RWPE2 (cell line): ENCODE measurements around the gene PCDH15.

Experiments used
- ATAC-seq: fragments of 200-7000 bp; cut with Tn5 transposase; 3 replicates; pipeline ENCODE4 v1.9.1; 2021; ENCODE audit warnings: low read depth
- DNase-seq: peaks from one replicate; pipeline ENCODE4 v3.0.0-alpha.2; 2020; ENCODE audit warnings: low spot score
- H3K27ac ChIP-seq: fragments of 450-650 bp; 2 replicates; pipeline ENCODE4 v1.5.1; 2017; ENCODE audit warnings: mild to moderate bottlenecking; ENCODE audit not compliant: poor library complexity, severe bottlenecking
- H3K27me3 ChIP-seq: fragments of 250-450 bp; sonication (Bioruptor Pico); 2 replicates; pipeline ENCODE4 v1.5.1; 2021; ENCODE audit warnings: mild to moderate bottlenecking, moderate library complexity; ENCODE audit not compliant: insufficient read depth, poor library complexity, severe bottlenecking
- H3K36me3 ChIP-seq: fragments of 250-450 bp; sonication (Bioruptor Pico); 2 replicates; pipeline ENCODE4 v1.5.1; 2020; ENCODE audit warnings: low read depth, mild to moderate bottlenecking, moderate library complexity
- H3K4me1 ChIP-seq: fragments of 250-450 bp; sonication (Bioruptor Pico); 2 replicates; pipeline ENCODE4 v1.5.1; 2021; ENCODE audit warnings: mild to moderate bottlenecking, moderate library complexity; ENCODE audit not compliant: insufficient read depth, poor library complexity, severe bottlenecking
- H3K4me3 ChIP-seq: fragments of 250-450 bp; sonication (Bioruptor Pico); 2 replicates; pipeline ENCODE4 v1.5.1; 2021; ENCODE audit warnings: mild to moderate bottlenecking, moderate library complexity; ENCODE audit not compliant: severe bottlenecking
- H3K9me3 ChIP-seq: fragments of 250-450 bp; sonication (Bioruptor Pico); 2 replicates; pipeline ENCODE4 v1.5.1; 2021; ENCODE audit warnings: mild to moderate bottlenecking, moderate library complexity; ENCODE audit not compliant: severe bottlenecking
- TF ChIP-seq, protein P1 (sequence below): fragments of 450-650 bp; IDR thresholded peaks from one replicate; pipeline ENCODE4 v1.5.1; 2017; ENCODE audit warnings: mild to moderate bottlenecking, moderate library complexity; ENCODE audit not compliant: poor library complexity, severe bottlenecking

Gene PCDH15

DNA sequence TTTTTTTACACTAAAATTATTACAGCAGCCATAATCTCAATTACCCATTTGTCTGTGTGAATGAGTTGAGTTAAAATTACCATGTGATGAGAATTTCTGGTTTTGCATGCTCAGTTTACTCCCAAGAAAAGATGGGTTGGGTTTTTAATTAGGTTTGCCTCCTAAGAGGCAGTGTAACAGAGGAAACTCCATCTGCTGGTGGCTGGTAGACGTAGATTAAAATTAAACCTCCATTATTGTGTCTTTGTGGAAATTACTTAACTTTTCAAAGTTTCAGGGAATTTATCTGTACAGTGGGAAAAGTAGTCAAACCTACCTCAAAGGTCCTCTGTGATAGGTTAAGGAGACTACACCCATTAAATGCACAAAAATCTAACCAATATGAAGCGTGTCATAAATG, 954.2 kb downstream of the PCDH15 start:
- Histone ChIP-seq H3K27ac (no peak overlapping the region), H3K4me3 (no peak overlapping the region), H3K4me1 (peaks cover 4% of the 10 kb centered on the region), H3K27me3 (no peaks in the 10 kb centered on the region), H3K36me3 (no peaks in the 10 kb centered on the region), H3K9me3 (no peaks in the 10 kb centered on the region)
- DNase-seq (no peak), ATAC-seq (no peak)
- TF ChIP-seq, protein P1, sequence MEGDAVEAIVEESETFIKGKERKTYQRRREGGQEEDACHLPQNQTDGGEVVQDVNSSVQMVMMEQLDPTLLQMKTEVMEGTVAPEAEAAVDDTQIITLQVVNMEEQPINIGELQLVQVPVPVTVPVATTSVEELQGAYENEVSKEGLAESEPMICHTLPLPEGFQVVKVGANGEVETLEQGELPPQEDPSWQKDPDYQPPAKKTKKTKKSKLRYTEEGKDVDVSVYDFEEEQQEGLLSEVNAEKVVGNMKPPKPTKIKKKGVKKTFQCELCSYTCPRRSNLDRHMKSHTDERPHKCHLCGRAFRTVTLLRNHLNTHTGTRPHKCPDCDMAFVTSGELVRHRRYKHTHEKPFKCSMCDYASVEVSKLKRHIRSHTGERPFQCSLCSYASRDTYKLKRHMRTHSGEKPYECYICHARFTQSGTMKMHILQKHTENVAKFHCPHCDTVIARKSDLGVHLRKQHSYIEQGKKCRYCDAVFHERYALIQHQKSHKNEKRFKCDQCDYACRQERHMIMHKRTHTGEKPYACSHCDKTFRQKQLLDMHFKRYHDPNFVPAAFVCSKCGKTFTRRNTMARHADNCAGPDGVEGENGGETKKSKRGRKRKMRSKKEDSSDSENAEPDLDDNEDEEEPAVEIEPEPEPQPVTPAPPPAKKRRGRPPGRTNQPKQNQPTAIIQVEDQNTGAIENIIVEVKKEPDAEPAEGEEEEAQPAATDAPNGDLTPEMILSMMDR = peak; percentile 45

DNA sequence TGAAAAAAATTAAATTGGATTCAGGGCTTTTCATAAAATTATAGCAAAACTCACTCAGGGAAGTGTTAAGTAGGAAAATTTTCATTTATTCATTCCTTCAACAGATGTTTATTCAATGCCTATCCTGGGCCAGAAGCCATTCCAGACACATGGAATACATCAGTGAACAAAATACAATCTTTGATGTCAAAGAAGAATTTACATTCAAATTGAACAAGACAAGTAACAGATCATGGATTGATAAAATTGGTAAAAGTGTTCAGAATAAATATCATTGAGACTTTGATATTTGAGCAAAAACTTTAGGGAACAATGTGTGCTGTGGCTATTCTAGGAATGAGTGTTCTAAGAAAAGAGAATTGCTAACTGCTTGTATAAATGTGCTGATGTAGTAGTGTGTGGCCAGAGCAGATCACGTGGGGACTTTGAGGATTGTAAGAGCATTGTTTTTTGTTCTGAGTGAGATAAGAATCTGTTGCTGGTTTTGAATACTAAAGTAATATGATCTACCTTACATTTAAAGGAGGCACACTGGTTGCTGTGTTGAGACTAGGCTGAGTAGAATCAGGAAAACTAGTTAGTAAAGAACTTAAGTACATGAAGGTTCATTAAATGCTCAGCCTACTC, 957.2 kb downstream of the PCDH15 start:
- H3K4me1 ChIP-seq = peaks cover 4% of the 10 kb centered on the region
- H3K9me3 ChIP-seq = no peaks in the 10 kb centered on the region
- no peak for DNase-seq
- H3K36me3 ChIP-seq = no peaks in the 10 kb centered on the region
- H3K4me3 ChIP-seq = no peak overlapping the region
- TF ChIP-seq, protein P1 = no peak
- peak; percentile 77 for ATAC-seq
- no peak overlapping the region for H3K27ac ChIP-seq
- H3K27me3 ChIP-seq = no peaks in the 10 kb centered on the region

DNA sequence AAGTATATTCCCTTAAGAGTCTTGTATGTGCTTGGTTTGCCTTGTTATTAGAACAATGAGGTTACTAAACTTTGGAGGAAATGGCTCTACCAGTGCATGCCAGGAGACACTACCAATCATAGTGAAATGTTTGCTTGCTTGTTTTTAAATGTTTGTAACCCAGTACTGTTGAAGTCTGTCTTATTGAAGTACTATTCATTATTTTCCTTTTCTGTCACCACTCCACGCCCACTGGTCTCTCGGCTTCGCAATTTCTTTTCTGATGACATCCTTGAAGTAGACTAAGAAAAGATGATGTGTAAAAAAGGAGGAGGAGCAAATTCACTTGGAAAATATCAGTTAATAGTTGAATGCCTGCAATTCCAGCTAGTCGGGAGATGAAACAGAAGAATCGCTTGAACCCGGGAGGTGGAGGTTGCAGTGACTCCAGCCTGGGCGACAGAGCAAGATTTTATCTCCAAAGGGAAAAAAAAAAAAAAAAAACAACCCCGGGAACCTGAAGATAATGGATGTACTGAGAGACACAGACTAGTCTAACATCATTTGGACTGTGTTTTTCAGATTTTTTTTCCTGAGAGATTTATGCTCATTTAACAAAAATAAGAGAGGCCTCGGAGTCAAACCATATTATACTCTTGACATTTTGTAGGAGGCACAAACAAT, 959.4 kb downstream of the PCDH15 start:
- no peak for ATAC-seq
- TF ChIP-seq, protein P1 = no peak
- Histone ChIP-seq H3K27me3 (no peaks in the 10 kb centered on the region), H3K4me3 (no peak overlapping the region), H3K9me3 (no peaks in the 10 kb centered on the region), H3K4me1 (peaks cover 15% of the 10 kb centered on the region), H3K36me3 (no peaks in the 10 kb centered on the region), H3K27ac (no peak overlapping the region)
- no peak for DNase-seq

DNA sequence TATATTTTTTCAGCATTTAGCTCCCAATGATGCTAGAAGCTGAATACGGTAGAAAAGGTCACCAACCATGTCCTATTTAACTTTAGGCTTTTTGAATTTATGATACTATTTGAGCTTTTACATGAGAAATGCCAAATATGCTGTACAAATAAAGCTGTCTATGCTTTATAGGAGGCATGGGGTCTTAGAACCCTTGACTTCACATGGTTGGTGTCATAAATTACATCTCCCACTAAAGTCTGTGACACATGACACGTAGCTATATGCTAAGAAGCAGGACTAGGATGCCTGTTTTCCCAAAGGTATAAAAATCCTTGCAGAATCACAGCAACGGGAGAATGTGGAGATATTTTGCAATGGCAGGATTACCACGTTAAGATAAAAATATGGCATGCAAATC, 960.4 kb downstream of the PCDH15 start:
- DNase-seq = no peak
- peaks cover 20% of the 10 kb centered on the region for H3K4me1 ChIP-seq
- no peak for ATAC-seq
- no peak overlapping the region for H3K4me3 ChIP-seq
- H3K27me3 ChIP-seq = no peaks in the 10 kb centered on the region
- no peak overlapping the region for H3K27ac ChIP-seq
- no peaks in the 10 kb centered on the region for H3K36me3 ChIP-seq
- no peaks in the 10 kb centered on the region for H3K9me3 ChIP-seq
- TF ChIP-seq, protein P1 = no peak

DNA sequence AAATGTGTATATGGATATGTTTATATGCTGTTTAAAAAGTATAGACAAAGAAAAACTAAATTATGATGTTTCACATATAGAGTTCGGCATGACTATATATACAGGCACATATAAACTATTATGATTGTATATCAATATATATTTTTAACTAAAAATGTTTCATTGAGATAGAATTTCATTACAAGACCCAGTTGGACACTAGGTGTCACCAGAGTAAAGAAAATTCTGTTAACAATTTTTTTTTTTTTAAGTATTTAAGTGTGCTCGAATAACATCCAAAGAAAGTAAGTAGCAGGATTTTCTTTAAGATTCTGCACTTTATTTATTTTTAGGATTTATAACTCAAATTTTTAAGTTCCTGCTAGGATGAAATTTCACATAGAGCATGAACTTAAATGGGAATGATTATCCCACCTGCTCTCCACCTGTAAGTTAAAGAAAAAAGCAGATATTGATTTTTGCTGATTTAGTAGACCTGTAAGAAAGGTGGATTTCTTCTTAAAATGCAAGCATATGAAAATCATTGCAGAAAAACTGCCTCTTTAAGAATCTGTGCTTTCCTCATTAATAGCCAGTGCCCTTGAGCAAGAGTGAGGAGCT, 961.5 kb downstream of the PCDH15 start:
- TF ChIP-seq, protein P1 = peak; percentile 80
- Histone ChIP-seq H3K36me3 (no peaks in the 10 kb centered on the region), H3K4me3 (no peak overlapping the region), H3K27me3 (no peaks in the 10 kb centered on the region), H3K4me1 (peaks cover 20% of the 10 kb centered on the region), H3K9me3 (no peaks in the 10 kb centered on the region), H3K27ac (no peak overlapping the region)
- DNase-seq (no peak), ATAC-seq (no peak)
